Mesodermal cell (in vitro differentiated cells): Measurements from ENCODE around the gene PAPLN.

Experiments
- H3K27ac ChIP-seq: 2 replicates; pipeline ENCODE4 v1.7.0; 2013; ENCODE audit warnings: mild to moderate bottlenecking, low read depth, low read length, moderate library complexity; ENCODE audit not compliant: severe bottlenecking
- H3K36me3 ChIP-seq: 2 replicates; pipeline ENCODE4 v1.7.1; 2013; ENCODE audit warnings: mild to moderate bottlenecking, low read length, moderate library complexity; ENCODE audit not compliant: control insufficient read depth, insufficient read depth
- H3K4me1 ChIP-seq: one replicate; pipeline ENCODE4 v1.7.1; 2013; ENCODE audit warnings: mild to moderate bottlenecking, low read length; ENCODE audit not compliant: insufficient read depth, control insufficient read depth, poor library complexity, severe bottlenecking
- H3K4me3 ChIP-seq: 2 replicates; pipeline ENCODE4 v1.7.0; 2013; ENCODE audit warnings: low read length, control low read depth, mild to moderate bottlenecking; ENCODE audit not compliant: insufficient read depth, poor library complexity, severe bottlenecking; ENCODE audit errors: extremely low read depth
- H3K9me3 ChIP-seq: 2 replicates; pipeline ENCODE4 v1.7.1; 2013; ENCODE audit warnings: mild to moderate bottlenecking, low read length, moderate library complexity; ENCODE audit not compliant: control insufficient read depth
- whole genome bisulfite sequencing, 2 experiments: methylation state at CpG; one replicate each; pipeline ENCODE4 v1.1.5; 2013; ENCODE audit warnings: missing lambda C conversion rate in 2 of 2; ENCODE audit not compliant: insufficient coverage in 2 of 2; 5-methylcytosine and 5-hydroxymethylcytosine counted together

Gene PAPLN

DNA sequence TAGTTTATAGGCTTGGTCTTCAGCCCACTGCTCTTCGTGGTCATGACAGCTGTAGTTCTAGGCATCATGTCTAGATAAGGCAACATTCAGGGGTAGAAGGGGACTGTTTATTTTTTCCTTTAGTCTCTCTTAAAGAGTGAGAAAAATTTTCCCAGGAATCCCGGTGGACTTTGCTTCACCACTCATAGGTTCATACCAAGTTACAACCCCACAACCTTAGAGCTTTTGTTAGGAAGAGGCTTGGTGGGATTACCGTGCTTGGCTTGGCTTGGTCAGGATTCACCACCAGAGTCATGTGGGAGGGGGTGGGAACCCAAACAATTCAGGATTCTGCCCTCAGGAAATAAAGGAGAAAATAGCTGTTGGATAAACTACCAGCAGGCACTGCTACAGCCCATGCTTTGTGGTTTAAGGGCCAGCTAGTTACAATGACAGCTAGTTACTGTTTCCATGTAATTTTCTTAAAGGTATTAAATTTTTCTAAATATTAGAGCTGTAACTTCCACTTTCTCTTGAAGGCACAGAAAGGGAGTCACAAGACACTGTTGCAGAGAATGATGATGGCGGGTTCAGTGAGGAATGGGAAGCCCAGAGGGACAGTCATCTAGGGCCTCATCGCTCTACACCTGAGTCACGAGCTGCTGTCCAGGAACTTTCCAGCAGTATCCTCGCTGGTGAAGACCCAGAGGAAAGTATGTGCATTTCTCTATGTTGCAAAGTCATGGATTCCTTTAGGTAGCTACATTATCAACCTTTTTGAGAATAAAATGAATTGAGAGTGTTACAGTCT lies 25.9 kb upstream of the PAPLN start:
- Histone ChIP-seq H3K4me1 (no peaks in the 10 kb centered on the region), H3K36me3 (peaks cover 78% of the 10 kb centered on the region), H3K9me3 (peaks cover 12% of the 10 kb centered on the region), H3K27ac (no peak overlapping the region), H3K4me3 (no peak overlapping the region)
- 91 to 96% methylated on average over 3 to 5 of the region's 7 CpGs for WGBS, 2 experiments

DNA sequence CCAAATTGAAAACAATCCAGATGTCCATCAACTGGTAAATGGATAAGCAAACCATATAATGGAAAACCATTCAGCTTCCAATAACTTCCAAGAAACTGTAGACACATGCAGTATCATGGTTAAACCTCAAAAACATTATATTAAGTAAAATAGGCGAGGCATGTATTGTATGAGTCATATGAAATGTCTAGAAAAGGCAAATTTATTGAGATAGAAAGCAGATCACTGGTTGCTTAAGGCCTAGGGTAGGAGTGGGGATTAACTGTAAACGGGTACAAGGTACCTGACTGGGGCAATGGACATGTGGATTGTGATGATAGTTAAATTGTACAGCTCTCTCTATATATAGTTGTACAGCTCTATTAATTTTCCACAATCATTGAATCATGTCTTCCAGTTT lies 21.3 kb upstream of the PAPLN start:
- WGBS, 2 experiments: 86% methylated on average over 1 of the region's 2 CpGs; no CpG with 5 or more reads in 1 of the 2 experiments
- H3K4me1 ChIP-seq: no peaks in the 10 kb centered on the region
- H3K4me3 ChIP-seq: no peak overlapping the region
- H3K27ac ChIP-seq: no peak overlapping the region
- no peaks in the 10 kb centered on the region for H3K9me3 ChIP-seq
- peaks cover 78% of the 10 kb centered on the region for H3K36me3 ChIP-seq

DNA sequence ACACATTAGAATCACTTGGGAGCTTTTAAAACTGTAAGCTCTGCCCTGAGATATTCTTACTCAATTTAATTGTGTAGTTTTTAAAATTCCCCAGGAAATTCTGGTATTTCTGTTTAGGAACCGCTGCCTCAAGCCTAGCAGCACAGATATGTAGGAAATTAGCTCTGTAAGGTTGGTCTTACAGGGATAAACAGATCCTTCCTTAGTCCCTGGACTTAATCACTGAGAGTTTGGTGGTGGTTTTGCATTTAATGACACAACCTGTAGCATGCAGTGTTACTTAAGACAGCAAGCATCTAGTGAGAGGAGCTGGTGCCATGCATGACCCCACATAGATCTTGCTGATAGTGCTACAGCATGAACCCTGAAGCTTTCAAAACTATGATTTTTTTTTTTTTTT lies 19.9 kb upstream of the PAPLN start:
- WGBS, 2 experiments: no CpG with 5 or more reads among the region's 1 CpG
- Histone ChIP-seq H3K4me3 (no peak overlapping the region), H3K36me3 (peaks cover 73% of the 10 kb centered on the region)

DNA sequence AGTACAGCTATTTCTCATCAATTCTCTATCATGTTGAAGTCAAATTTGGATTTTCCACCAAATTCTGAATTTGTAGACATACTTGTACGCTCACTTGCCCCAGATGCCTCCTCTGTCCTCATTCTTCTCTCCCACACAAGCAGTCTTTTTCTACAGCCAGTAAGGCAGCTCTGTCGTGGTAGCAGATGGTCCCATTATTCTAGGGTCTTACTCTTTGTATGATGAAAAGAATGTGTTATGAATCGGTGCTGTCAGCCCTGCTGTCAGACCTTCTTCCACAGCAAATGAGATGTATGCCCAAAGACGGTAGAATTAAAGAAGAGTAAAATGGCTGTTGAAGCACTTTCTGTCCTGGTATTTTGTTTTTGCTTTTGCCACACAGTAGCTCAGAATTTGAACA lies 17.2 kb upstream of the PAPLN start:
- H3K4me3 ChIP-seq: no peak overlapping the region
- peaks cover 62% of the 10 kb centered on the region for H3K36me3 ChIP-seq
- no peak overlapping the region for H3K27ac ChIP-seq
- no peaks in the 10 kb centered on the region for H3K9me3 ChIP-seq
- H3K4me1 ChIP-seq: peaks cover 7% of the 10 kb centered on the region
- 93 to 100% methylated on average over 2 to 3 of the region's 4 CpGs for WGBS, 2 experiments

More for the DNA sequence above, 19.9 kb upstream of the PAPLN start:
- no peaks in the 10 kb centered on the region for H3K9me3 ChIP-seq
- H3K4me1 ChIP-seq: peaks cover 7% of the 10 kb centered on the region
- H3K27ac ChIP-seq: no peak overlapping the region

- peaks cover 7% of the 10 kb centered on the region for H3K4me1 ChIP-seq
- H3K36me3 ChIP-seq: peaks cover 68% of the 10 kb centered on the region
- no peaks in the 10 kb centered on the region for H3K9me3 ChIP-seq
- H3K4me3 ChIP-seq: no peak overlapping the region
- 96% methylated on average over 4 of the region's 5 CpGs; no CpG with 5 or more reads in 1 of the 2 experiments for WGBS, 2 experiments
- no peak overlapping the region for H3K27ac ChIP-seq
These were observed 16.7 kb upstream of the PAPLN start for GRCh38 chr14:73220634-73221033.

DNA sequence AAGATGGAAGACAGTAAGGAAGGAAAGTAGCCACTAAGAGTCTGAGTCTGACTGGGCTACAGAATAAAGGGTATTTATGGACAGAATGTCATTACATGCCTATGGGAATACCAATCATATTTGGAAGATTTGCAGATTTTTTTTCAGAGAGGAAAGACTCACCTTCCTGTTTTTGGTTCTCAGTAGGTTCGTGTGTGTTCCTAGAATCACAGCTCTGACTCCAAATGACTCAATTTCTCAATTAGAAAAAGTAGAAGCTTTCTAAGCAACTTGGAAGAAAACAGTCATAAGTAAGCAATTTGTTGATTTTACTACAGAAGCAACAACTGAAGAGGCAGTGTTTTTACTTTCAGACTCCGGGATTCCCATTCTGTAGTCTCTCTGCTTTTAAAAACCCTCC lies 15.4 kb upstream of the PAPLN start:
- 92% methylated on average over 2 of the region's 2 CpGs; no CpG with 5 or more reads in 1 of the 2 experiments for WGBS, 2 experiments
- Histone ChIP-seq H3K4me1 (peaks cover 7% of the 10 kb centered on the region), H3K36me3 (peaks cover 68% of the 10 kb centered on the region), H3K9me3 (no peaks in the 10 kb centered on the region), H3K4me3 (no peak overlapping the region), H3K27ac (no peak overlapping the region)

DNA sequence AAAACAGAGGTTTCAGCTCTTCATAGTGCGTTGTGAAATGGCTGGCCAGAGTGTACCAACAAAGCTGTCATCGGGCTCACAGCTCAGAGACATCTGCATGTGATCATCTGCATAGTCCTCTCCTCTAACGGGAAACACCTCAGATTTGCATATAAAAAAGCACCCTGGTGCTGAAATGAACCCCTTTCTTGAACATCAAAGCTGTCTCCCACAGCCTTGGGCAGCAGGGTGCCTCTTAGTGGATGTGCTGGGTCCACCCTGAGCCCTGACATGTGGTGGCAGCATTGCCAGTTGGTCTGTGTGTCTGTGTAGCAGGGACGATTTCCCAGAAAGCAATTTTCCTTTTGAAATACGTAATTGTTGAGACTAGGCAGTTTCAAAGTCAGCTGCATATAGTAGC lies 14.3 kb upstream of the PAPLN start:
- Histone ChIP-seq H3K9me3 (no peaks in the 10 kb centered on the region), H3K27ac (no peak overlapping the region), H3K4me1 (peaks cover 7% of the 10 kb centered on the region), H3K36me3 (peaks cover 59% of the 10 kb centered on the region), H3K4me3 (no peak overlapping the region)
- 35 to 55% methylated on average over 4 to 5 of the region's 5 CpGs for WGBS, 2 experiments

GRCh38 chr14:73225496-73225895 lies 11.8 kb upstream of the PAPLN start:
- no peak overlapping the region for H3K27ac ChIP-seq
- H3K4me3 ChIP-seq: no peak overlapping the region
- peaks cover 34% of the 10 kb centered on the region for H3K36me3 ChIP-seq
- H3K9me3 ChIP-seq: no peaks in the 10 kb centered on the region
- WGBS, 2 experiments: 90 to 100% methylated on average over 1 to 4 of the region's 4 CpGs
- H3K4me1 ChIP-seq: peaks cover 7% of the 10 kb centered on the region

DNA sequence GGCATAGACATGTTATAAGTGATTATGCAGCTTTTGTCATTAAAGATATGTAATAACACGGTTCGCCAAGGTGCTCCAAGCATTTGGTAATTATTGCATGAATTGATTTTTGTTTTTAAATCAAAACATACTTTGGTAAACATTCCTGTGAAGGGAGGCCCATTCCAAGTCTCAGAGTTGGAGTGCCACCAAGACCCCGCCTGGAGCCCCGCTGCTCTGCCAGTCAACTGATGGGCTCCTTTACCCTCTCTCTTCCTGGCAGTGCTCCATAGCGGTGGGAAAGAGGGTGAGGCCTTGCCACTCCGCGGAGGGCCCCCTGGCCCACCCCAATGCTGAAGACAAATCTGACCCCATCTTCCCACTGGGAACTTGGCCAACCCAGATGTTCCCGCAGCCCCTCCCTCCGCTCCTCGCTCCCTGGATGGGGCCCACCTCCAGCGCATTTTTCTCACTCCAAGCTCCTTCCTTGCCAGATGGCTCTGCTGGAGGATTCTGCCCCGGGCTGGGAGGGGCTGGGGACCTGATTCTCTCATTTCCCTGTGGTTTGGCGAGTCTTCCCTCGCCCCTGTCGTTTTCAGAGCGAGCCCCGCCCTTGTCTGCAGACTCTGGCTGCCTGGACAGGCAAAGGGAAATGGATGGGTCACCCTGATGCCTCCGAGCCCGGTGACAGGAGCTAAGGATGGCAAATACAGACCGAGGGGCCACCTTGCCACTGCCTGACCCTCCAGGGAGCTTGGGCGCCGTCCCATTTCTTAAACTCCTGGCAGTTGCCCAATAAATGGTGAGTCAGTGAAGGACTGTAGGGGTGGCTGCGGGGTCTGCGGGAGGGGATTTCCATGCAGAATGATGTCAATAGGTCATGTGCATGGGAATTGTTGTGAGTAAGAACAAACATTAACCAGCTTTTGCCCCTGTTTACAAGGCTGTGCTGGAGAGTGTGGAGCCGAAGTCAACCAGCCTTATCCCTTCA lies 9.2 kb upstream of the PAPLN start:
- H3K4me3 ChIP-seq: no peak overlapping the region
- no peak overlapping the region for H3K27ac ChIP-seq
- no peaks in the 10 kb centered on the region for H3K9me3 ChIP-seq
- 66 to 74% methylated on average over 17 to 20 of the region's 25 CpGs for WGBS, 2 experiments
- peaks cover 15% of the 10 kb centered on the region for H3K36me3 ChIP-seq
- H3K4me1 ChIP-seq: peaks cover 8% of the 10 kb centered on the region

DNA sequence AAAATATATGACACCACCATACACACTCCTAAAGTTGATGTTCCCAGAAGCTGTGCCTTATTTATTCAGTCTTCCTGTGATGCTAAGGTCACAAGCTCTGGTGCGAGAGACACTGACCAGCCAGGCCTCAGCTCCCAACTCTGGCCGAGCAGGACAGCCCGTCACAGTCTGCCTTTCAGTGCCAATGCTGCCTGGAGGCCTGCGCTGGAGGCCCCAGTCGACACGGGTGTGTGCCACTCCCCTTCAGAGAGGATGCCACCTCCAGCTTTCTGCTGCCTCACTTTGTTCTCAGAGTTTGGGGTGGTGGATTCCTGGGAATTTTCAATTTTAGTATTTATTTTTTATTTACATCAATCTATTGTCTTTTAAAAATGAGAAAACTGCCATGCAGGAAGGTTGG lies 7.3 kb upstream of the PAPLN start:
- WGBS, 2 experiments: 88 to 90% methylated on average over 3 to 6 of the region's 6 CpGs
- Histone ChIP-seq H3K9me3 (no peaks in the 10 kb centered on the region), H3K4me1 (peaks cover 8% of the 10 kb centered on the region), H3K36me3 (peaks cover 12% of the 10 kb centered on the region), H3K27ac (no peak overlapping the region), H3K4me3 (no peak overlapping the region)
